Progenitor cell of endocrine pancreas (in vitro differentiated cells): Measurements from ENCODE around the gene ANKRD40. TPM values are rescaled to one million over a fixed set of nuclear protein-coding genes. Genes with fewer than 3 reads are reported as not detected.
A peak's percentile ranks its signal among the peaks of the same experiment; 100 is the strongest.
"Not testable (repeated sequence)": the region's sequence is repeated elsewhere in the genome, so short reads cannot be mapped to it uniquely, and the experiment has no call there.

Experiments used
- DNase-seq: peaks from one replicate; pipeline ENCODE4 v3.0.0; 2021; ENCODE audit warnings: low spot score; ENCODE audit not compliant: unreplicated experiment
- H3K27ac Mint-ChIP-seq: 2 replicates; pipeline ENCODE4 v1.8.0; 2021; ENCODE audit warnings: mild to moderate bottlenecking, moderate library complexity, mixed read lengths
- H3K27me3 Mint-ChIP-seq: 2 replicates; pipeline ENCODE4 v1.8.0; 2021; ENCODE audit warnings: mixed read lengths
- H3K36me3 Mint-ChIP-seq: 2 replicates; pipeline ENCODE4 v1.8.0; 2022; ENCODE audit warnings: mixed read lengths; ENCODE audit not compliant: insufficient read depth
- H3K4me1 Mint-ChIP-seq: 2 replicates; pipeline ENCODE4 v1.8.0; 2021; ENCODE audit warnings: low read depth, mixed read lengths
- H3K4me3 Mint-ChIP-seq: 2 replicates; pipeline ENCODE4 v1.8.0; 2021; ENCODE audit warnings: low read depth, mild to moderate bottlenecking, moderate library complexity, mixed read lengths
- H3K9me3 Mint-ChIP-seq: 2 replicates; pipeline ENCODE4 v1.8.0; 2021; ENCODE audit warnings: low read depth, mixed read lengths
- CTCF ChIP-seq: fragments of 200-600 bp; sonication (generic); IDR thresholded peaks from one replicate; pipeline ENCODE4 v1.5.0; 2021; ENCODE audit warnings: antibody characterized with exemption, mild to moderate bottlenecking; ENCODE audit not compliant: unreplicated experiment
- total RNA-seq: library from RNA; stranded (reverse); gene quantifications from 2 replicates; pipeline ENCODE4 v1.2.1, GENCODE V29; 2021

The ANKRD40 gene
- total RNA-seq, 1 donor from 2014 or later = 39.0 TPM

- no peak overlapping the region for H3K27ac Mint-ChIP-seq
- no peaks in the 10 kb centered on the region for H3K36me3 Mint-ChIP-seq
- no peaks in the 10 kb centered on the region for H3K27me3 Mint-ChIP-seq
- no peak for TF ChIP-seq CTCF
- H3K9me3 Mint-ChIP-seq = no peaks in the 10 kb centered on the region
- H3K4me1 Mint-ChIP-seq = peaks cover 28% of the 10 kb centered on the region
- no peak for DNase-seq
- H3K4me3 Mint-ChIP-seq = no peak overlapping the region
Measured at GRCh38 chr17:50725769-50726655, 18.3 kb upstream of the ANKRD40 start.

GRCh38 chr17:50724622-50725021 is 16.9 kb upstream of the ANKRD40 start:
- not testable (repeated sequence) for H3K36me3 Mint-ChIP-seq, DNase-seq, H3K9me3 Mint-ChIP-seq, H3K27me3 Mint-ChIP-seq, H3K27ac Mint-ChIP-seq, H3K4me3 Mint-ChIP-seq
- peaks cover 34% of the 10 kb centered on the region for H3K4me1 Mint-ChIP-seq

GRCh38 chr17:50722746-50723145 is 15.0 kb upstream of the ANKRD40 start:
- no peak for DNase-seq

GRCh38 chr17:50721194-50722010 is 13.7 kb upstream of the ANKRD40 start:
- Mint-ChIP-seq H3K27me3 (no peaks in the 10 kb centered on the region), H3K9me3 (no peaks in the 10 kb centered on the region), H3K27ac (peak overlapping the region; percentile 100), H3K4me1 (peaks cover 27% of the 10 kb centered on the region), H3K36me3 (no peaks in the 10 kb centered on the region), H3K4me3 (peak overlapping the region; percentile 96)
- no peak for DNase-seq
- TF ChIP-seq CTCF = no peak

More at GRCh38 chr17:50722746-50723145, 15.0 kb upstream of the ANKRD40 start:
- Mint-ChIP-seq H3K4me3 (peak overlapping the region; percentile 53), H3K9me3 (no peaks in the 10 kb centered on the region), H3K27ac (peak overlapping the region; percentile 45), H3K4me1 (peaks cover 34% of the 10 kb centered on the region), H3K36me3 (no peaks in the 10 kb centered on the region), H3K27me3 (no peaks in the 10 kb centered on the region)
- no peak for TF ChIP-seq CTCF

GRCh38 chr17:50719924-50720794 is 12.4 kb upstream of the ANKRD40 start:
- Mint-ChIP-seq H3K4me3 (peak overlapping the region; percentile 96), H3K27me3 (no peaks in the 10 kb centered on the region), H3K27ac (peak overlapping the region; percentile 100), H3K4me1 (peaks cover 24% of the 10 kb centered on the region), H3K36me3 (no peaks in the 10 kb centered on the region), H3K9me3 (no peaks in the 10 kb centered on the region)
- TF ChIP-seq CTCF = no peak
- DNase-seq = no peak
